Measurements from ENCODE around the gene NQO2.

Gene NQO2, protein sequence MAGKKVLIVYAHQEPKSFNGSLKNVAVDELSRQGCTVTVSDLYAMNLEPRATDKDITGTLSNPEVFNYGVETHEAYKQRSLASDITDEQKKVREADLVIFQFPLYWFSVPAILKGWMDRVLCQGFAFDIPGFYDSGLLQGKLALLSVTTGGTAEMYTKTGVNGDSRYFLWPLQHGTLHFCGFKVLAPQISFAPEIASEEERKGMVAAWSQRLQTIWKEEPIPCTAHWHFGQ

DNA sequence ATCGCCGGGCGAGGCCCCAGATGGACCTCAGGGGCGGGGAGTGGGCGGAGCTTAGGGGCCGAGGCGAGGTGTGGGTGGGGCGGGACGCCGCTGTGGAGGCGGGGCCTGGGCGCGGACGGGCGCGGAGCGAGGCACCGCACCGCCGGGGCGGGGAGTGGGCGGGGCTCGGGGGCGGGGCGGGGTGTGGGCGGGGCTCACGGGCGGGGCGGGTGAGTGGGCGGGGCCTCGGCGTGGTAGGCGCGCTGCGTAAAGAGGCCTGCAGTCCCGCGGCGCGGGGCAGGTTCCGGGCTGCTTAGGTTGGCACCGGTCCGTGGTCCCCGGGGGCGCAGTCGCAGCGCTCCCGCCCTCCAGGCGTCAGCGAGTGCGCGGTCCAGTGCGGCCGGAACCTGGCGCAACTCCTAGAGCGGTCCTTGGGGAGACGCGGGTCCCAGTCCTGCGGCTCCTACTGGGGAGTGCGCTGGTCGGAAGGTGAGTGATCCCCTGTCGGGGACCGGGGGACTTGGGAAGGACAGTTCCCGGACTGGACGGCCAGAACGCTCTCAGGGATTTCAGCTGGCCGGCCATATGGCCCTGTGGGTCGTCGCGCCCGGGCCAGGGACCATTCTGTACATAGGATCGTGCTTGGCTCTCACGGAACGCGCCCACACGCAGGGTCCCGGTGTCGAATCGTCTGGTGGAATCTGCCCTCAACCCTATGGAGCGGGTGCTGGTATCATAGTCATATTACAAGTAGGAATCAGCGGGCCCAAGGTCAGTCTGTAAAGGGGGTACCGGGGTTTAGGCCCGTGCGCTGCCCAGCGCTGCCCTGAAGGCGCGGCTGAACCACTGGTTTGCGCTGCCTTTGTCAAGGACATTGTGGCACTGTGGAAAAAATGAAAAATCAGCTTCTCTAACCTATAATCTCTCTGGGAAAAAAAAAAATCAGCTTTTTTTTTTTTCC is at the start of gene NQO2:
TSS of gene NQO2 (plus strand) at position 277 of the 940 bp plus-strand sequence. CDS start 6,659 bp downstream, outside the sequence.
- peak; percentile 93 for DNase-seq

DNA sequence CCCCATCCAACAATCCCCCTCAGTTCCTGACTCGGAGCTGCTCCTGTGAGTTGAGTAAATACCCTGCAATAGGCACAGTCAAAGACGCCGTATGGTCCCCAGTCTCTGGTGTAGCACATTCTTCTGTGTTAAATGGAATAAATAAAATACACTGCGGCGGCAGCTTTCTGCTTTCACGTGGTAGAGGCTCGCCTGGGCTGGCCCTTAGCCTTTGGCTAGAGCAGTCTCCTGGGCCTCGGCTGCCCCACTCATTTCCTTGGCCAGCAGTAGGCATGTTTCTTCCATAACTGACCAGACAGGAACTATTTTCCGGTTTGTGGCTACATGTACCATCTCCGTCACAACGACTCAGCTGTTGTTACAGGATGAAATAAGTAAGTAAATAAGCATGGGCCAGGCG is 49.0 kb upstream of the NQO2 start:
- DNase-seq: no peak

DNA sequence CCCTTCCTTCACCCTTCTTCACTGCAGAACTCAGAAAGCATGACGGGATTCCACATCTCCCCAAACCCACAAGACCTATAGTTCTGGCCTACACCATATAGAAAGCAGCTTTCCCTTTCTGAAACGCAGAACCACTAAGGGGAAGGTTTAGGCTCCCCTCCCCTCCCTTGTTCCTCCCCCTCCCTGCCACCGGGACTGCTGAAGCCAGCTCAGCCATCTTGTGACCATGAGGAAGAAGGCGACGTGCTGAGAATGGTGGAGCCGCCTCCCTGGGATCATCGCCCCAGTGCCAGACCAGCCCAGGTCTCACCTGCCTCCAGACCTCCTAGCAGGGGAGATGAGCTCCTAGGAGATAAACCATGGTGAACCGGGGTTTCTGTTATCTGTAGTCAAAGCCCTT is 48.0 kb upstream of the NQO2 start:
- DNase-seq: peak; percentile 95

DNA sequence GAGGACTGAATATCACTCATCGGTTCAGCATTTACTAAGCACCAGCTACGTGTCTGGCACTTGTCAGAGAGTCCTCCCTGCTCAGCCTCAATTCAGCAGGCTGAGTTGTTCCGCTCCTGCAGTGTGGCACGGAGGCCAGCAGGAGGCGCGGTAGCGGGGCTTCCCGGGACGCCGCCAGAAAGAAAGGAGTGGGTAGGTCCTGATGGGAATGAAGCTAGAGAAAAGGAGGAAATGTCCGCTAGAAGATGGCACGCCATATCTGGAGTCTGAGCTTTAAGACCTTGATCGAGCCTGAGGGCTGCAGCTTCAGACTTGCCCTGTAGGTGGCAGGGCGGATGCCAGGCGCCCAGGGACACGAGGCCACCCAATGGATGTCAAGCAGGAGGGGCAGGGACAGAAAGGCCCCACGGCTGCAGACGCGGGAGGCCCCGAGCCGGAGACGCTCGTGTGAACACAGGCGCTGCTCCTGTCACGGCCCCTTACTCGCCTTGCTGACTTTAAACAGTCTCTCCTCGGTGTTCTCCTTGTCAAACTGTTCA is 47.1 kb upstream of the NQO2 start:
- peak; percentile 67 for DNase-seq

DNA sequence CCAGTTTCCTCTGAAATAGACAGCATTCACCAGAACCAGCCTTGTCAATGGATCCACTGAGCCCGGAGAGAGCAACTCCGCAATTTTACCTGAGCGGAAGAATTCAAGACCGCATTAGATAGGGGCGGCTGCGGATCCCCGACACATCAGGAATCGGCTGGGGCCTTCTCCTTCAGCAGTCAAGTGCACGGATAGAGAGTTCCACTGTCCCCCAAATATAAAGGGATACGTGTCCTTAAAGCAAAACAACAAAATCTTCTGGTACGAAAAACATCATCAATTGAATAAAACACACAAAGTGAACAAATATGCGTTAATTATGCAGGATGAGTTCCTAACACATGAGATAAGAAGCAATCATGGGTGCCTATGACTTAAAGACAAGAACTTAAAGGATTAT is 46.6 kb upstream of the NQO2 start:
- DNase-seq: no peak

DNA sequence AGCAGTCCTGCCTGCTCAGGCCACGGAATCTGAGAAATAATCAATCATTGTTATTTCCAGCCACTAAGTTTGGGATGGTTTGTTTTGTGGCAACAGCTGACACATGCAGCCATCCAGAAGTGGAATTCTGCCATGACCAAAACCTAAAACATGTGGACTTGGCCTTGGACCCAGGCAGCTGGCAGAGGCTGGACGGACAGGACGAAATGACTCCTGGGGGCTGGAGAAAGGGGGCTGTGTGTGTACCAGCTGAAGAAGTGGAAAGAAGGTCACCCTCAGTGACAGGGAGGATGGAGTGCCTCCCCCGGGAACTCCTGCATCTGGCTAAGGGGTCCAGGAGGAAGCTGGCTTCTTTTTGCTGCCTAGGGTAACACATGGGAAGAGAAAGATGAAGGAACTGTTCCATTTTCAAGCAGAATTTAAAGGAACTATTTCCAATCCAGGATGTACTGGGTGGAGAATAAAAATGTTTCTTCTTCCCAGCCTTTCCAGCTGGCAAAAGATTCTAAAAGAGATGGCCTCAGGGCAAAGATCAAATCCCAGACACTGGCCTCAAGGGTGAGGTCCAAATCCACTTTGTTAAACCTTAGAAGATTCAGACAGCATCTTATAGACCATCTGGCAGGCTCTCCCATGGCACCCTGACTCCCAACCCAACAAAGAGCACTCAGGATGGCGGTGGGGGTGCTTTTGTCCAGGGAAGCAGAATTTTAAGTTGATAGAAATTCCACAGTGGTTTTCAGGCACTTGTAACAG is 42.6 kb upstream of the NQO2 start:
- no peak for DNase-seq

DNA sequence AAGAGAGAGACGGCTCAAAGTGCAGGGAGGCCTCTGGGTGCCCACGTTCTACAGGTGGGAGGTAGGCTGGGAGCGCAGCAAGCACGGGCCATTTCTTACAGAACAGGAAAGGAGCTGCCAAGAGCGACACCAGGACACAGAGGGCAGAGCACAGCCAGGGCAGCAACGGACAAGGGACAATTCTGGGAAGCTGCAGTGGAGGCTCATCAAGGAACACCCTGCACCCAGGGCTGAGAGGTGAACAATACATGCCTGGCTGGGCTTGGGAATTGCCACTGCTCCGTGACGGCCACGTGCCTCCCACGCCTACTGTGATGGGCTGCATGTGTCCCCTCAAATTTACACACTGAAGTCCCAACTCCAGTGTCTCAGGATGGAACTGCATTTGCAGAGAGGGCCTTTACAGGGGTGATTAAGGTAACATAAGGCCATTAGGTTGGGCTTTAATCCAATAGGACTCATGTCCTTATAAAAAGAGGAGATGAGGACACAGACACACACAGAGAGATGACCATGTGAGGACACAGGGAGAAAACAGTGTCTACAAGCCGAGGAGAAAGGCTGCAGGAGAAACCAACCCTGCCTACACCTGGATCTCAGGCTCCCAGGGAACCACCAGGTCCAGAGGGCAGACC is 41.9 kb upstream of the NQO2 start:
- no peak for DNase-seq

DNA sequence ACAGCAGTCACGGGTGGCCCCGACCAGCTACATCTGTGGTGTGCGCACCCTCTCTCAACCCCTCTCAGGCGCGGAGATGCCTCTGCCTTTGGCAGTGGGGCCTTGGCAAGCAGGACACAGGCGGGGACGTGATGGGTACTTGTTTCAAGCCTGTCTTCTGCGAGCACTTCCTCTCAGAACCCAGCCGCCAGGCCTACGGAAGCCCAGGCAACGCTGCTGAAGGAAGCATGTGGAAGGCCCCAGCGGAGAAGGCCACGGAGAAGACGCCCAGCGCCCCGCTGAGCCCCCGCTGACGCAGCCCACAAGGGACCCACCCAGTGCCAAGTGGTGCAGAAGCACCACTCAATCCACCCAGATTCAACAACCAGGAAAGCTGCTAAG is 41.4 kb upstream of the NQO2 start:
- DNase-seq: peak; percentile 58

DNA sequence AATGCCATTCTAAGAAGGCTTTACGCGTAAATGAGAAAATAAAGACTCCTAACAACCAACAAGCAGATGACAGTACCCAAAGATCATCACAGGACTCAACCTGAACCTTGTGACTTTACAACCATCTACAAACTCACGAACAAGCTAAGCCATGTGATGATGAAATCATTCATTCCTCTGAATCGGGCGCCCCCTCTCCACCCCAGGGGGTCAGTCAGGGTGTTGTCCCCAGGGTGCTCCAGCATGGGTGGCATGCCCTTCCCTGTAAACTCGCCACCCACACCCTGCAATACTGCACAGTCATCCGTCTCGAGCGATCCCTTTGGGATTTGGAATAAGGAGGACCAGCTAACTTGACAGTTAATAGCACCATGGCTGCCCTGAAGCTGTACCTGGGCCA is 40.9 kb upstream of the NQO2 start:
- DNase-seq: no peak

DNA sequence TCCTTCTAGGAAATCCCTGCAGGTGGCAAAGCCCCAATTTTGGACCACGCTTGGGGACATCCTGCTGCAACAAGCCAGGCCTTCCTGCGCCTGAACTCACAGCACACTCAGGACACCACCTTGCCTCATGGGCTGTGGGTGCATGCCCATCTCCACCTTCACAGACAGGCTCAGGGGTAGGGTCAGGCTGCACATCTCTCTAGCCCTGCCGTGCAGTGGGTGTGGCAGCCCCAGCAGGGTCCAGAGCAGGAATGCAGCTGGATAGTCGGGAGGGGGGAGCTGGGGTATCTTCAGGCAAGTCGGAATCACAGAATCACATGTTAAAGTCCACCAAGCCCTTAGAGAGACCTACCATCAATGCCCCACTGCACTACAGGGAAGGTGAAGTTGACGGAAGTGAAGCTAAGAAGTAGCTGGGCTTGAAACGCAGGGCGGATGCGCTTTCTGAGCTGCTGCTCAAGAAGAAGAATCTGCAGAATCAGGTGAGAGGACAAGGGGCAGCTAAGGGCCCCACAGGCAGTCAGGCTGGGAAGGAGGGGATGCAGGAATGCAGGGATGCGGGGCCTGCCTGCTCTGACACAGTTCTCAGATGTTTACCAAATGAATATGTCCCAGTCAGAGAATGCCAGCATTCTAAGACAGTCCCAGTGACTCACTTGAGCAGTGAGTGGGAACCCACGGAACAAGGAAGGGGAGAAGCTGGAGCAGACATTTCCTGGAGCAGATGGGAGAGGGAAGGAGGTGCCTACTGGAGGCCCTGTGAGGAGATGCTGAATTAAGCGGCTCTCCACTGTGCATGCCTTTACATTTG is 39.6 kb upstream of the NQO2 start:
- peak; percentile 45 for DNase-seq

DNA sequence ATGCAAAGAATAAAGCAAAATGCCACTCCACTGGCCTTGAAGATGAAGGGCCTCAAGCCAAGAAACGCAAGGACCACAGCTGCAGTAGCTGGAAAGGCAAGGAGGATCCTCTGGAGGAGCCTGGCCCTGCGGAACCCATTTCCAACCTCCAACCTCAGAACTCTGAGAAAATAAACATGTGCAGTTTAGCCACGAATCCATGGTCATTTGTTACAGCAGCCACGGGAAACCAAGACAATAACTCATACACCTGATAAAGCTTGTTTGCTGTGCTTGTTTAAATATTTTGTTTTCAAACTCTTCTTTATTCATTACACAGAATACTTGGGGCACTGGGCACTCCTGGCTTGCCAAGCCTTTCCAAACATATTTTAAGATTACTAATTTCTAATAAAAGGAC is 38.8 kb upstream of the NQO2 start:
- no peak for DNase-seq

DNA sequence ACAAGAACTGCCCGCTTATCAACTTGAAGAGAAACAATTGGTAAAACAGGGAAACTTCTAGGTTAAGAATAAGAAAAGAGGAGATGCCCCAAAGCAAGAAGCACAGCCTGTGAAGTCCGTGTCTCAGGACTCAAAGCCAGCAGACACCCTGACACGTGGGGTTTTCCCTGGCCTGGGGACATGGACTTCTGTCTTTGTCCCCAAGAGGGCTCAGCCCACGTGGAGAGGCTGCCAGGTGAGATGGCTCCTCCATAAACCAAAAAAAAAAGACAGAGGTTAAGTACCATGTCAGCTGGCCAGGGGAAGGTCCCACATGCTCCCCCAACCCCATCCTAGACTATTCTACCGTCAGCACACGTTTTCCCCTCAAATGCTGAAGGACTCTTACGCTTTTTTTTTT is 38.2 kb upstream of the NQO2 start:
- DNase-seq: peak; percentile 28

DNA sequence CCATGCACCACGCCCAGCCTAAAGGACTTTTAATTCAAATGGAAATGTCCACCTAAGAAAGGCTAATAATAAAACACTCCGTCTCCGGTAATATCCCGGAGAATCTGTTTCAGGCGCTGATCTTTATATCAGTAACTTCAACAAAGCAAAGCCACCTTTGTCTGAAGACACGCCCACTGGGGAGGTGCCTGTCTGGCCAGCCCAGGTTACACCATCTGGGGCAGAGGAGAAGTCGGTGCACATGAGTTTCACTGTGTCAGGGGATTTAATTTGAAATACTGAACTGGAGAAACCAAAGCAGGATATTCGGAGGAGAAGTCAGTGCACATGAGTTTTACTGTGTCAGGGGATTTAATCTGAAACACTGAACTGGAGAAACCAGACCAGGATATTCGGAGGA is 37.7 kb upstream of the NQO2 start:
- peak; percentile 60 for DNase-seq

DNA sequence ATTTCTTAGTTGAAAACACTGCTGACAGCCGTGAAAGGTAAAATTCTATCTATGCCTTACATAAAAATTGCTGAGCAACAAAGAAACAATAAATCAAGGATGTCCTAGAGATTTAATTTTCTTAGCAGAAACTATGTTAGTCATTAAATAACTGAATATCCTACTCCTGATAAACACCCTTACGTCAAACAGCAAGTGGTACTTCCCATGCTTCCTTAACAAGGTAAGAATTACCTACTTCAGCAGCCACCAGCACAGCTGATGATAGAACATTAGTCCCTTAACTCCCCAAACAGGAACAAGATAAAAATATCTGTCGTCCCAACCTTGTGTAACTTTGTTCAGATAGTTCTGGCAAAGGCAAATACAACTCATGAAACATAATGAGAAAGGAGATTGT is 37.1 kb upstream of the NQO2 start:
- DNase-seq: no peak

DNA sequence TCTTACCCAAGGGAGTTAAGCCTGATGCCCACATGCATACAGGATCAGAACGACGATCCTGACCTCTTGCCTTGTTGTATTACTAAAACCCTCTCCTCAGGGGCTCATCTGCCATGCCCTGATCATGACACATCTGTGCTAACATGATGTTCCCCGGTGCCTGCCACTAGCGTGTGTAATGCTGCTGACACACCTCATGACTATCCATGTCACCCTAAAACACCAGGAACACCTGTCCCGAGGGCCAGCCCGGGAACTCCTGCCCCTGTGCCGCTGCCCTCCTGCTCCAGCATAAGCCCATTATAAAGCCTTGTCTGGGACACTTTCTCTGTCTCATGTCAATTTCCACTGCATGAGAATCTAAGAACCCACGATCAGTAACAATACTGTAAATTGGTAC is 35.9 kb upstream of the NQO2 start:
- DNase-seq: no peak

DNA sequence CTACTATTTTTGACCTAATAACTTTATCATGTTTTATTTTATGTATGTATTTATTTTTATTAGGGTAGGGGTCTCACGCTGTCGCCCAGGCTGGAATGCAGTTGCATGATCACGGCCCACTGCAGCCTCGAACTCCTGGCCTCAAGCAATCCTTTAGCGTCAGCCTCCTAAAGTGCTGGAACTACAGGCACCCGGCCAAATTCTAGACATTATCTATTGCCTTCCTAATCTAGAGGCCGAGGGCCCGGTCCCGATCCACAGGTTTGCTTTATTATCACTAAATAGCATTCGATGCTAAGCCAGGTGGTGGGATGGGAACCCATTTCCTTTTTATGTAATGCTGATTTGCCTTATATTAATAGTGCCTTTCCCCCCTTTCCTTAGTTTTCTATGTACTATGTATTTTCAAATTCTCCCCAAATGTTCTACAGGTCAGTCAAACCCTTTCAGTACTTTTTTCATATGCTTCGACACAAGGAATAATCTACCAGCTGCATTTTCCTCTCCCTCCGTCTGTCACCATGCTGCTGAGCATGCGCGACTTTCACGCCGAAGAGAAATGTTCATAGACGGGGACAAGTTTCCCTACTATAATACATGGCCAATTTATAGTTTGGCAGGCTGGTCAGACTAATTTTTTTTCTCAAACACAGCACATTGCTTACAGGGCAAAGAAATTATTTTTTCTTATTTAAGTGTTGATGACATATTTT is 34.7 kb upstream of the NQO2 start:
- no peak for DNase-seq

DNA sequence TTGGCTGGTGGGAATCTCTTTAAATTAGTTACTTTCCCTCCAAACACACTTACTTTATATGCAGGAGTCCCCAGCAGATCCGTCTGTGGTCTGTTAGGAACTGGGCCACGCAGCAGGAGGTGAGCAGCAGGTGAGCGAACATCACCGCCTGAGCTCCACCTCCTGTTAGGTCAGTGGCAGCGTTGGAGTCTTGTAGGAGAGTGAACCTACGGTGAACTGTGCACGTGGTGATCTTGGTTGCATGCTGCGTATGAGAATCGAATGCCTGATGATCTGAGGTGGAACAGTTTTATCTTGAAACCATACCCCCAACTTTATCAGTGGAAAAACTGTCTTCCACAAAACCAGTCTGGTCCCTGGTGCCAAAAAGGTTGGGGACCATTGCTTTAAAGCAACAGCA is 33.3 kb upstream of the NQO2 start:
- DNase-seq: no peak

DNA sequence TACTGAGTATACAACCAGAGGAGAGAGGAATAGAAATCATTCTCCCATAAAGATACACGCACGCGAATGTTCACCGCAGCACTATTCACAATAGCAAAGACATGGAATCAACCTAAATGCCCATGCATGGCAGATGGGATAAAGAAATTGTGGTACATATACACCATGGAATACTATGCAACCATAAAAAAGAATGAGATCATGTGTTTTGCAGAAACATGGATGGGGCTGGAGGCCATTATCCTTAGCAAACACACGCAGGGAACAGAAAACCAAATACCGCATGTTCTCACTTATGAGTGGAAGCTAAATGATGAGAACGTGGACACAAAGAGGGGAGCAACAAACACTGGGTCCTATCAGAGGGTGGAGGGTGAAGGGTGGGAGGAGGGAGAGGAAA is 31.8 kb upstream of the NQO2 start:
- DNase-seq: no peak

DNA sequence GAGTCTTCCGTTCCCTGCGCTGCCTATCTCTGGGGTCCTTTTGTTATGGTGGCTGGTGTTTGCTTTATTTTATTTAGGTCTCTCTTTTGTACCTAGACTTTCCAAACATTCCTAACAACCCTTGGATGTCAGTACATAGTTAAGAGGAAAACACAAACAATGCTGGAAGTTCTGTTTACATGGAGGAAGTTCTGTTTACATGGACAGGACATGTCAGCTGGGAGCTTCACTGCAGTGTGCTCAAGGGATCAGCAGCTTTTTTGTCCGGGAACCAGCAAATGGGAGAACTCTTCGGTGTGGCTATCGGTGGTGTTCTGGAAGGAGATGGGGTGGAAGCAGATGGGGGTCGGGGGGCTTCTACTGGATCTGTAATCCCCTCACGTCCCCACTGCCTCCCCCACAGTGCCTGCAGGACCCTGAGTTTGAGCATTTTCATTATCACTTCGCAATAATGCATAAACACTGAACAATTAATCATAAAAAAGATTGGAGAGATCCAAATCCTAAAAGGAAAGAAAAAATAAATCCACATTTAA is 31.0 kb upstream of the NQO2 start:
- DNase-seq: no peak

DNA sequence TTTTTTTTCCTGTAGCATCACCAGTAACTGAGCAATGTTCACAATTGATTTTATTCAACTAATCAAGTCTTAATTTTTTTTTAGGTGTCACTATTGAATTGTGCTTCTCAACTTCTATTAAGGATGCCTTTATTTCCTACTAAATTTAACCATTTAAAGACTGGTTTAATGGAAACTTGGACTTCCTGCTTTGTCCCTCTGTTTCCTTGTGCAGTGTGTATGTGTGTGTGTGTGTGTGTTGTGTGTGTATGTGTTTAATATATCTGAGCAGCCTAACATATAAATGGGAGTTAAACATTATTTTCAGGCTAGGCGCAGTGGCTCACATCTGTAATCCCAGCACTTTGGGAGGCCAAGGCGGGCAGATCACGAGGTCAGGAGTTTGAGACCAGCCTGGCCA is 30.1 kb upstream of the NQO2 start:
- no peak for DNase-seq
